ENCODE results near the gene ADGRV1.

Gene ADGRV1

DNA sequence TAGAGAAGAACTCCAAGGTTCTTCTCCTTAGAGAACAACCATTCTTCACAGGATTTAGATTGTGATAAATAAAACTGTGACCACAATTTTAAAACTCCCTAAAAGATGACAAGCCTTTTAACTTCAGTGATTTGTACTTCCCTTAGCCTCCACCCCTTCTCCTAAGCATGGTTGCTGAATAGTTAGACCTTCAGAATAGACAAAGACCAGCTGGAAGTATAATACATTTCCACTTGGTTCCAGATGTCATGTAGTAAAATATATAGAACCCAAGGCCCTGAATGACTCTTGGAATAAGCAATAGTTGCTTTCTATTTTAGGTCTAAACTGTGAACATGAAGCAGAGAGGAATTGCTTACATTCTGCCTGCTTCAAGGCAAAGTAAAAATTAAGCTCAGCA, 615.8 kb downstream of the ADGRV1 start:
- DNase-seq (ENCODE audit: low spot score) (no peak), ATAC-seq (ENCODE audit: low read depth) (no peak)
- no peaks in the 10 kb centered on the region for H3K27me3 ChIP-seq (ENCODE audit: insufficient read depth, poor library complexity, severe bottlenecking)
- H3K4me3 ChIP-seq (ENCODE audit: severe bottlenecking), result no peak overlapping the region
- TF ChIP-seq CTCF (IDR thresholded peaks at IDR 0.05; ENCODE audit: poor library complexity, severe bottlenecking), result no peak
- H3K9me3 ChIP-seq (ENCODE audit: severe bottlenecking), result no peaks in the 10 kb centered on the region
- peaks cover 6% of the 10 kb centered on the region for H3K4me1 ChIP-seq (ENCODE audit: insufficient read depth, poor library complexity, severe bottlenecking)
- no peak overlapping the region for H3K27ac ChIP-seq (ENCODE audit: poor library complexity, severe bottlenecking)
- no peaks in the 10 kb centered on the region for H3K36me3 ChIP-seq (ENCODE audit: low read depth)

- Histone ChIP-seq H3K27me3 (ENCODE audit: insufficient read depth, poor library complexity, severe bottlenecking) (no peaks in the 10 kb centered on the region), H3K4me1 (ENCODE audit: insufficient read depth, poor library complexity, severe bottlenecking) (peaks cover 3% of the 10 kb centered on the region), H3K36me3 (ENCODE audit: low read depth) (no peaks in the 10 kb centered on the region), H3K9me3 (ENCODE audit: severe bottlenecking) (no peaks in the 10 kb centered on the region), H3K27ac (ENCODE audit: poor library complexity, severe bottlenecking) (no peak overlapping the region), H3K4me3 (ENCODE audit: severe bottlenecking) (no peak overlapping the region)
- ATAC-seq (ENCODE audit: low read depth) (no peak), DNase-seq (ENCODE audit: low spot score) (no peak)
- no peak for TF ChIP-seq CTCF (IDR thresholded peaks at IDR 0.05; ENCODE audit: poor library complexity, severe bottlenecking)
Measured at GRCh38 chr5:91175708-91176107, 617.1 kb downstream of the ADGRV1 start.

DNA sequence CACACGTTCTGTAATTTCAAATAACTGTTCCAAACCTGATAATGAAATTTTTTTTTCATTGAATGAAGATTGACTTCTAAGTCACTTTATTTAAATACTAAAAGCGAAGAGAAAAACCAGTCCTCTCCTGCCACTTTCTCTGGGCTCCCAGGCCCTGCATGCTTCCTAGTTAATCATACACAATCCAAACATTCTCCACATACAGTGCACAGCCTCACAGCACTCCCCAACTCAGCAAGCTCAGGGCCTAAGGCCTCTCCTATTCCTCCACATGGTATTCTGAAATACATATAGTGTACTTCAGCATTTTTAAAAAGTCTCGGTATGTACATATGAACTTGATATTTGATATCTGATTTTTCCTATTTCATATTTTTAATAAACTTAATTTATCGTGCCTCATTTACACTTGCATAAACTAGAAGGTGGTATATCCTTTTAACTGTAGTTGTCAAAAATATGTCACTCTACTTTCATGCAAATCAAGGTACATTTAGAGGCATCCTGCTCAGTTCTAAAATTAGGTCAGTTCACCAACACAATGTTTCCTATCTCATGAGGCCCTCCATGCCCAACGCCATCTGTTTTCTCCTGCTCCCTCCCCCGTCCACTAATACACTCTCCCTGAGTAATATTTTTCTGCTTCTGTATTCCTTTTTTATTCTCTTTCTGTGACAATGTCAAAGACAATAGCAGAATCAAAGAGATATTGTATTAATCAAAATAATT, 617.9 kb downstream of the ADGRV1 start:
- Histone ChIP-seq H3K27ac (ENCODE audit: poor library complexity, severe bottlenecking) (no peak overlapping the region), H3K36me3 (ENCODE audit: low read depth) (no peaks in the 10 kb centered on the region), H3K9me3 (ENCODE audit: severe bottlenecking) (no peaks in the 10 kb centered on the region), H3K4me3 (ENCODE audit: severe bottlenecking) (no peak overlapping the region), H3K27me3 (ENCODE audit: insufficient read depth, poor library complexity, severe bottlenecking) (no peaks in the 10 kb centered on the region), H3K4me1 (ENCODE audit: insufficient read depth, poor library complexity, severe bottlenecking) (peaks cover 3% of the 10 kb centered on the region)
- no peak for DNase-seq (ENCODE audit: low spot score)
- TF ChIP-seq CTCF (IDR thresholded peaks at IDR 0.05; ENCODE audit: poor library complexity, severe bottlenecking), result no peak
- ATAC-seq (ENCODE audit: low read depth), result no peak

- no peak for TF ChIP-seq CTCF (IDR thresholded peaks at IDR 0.05; ENCODE audit: poor library complexity, severe bottlenecking)
- no peak overlapping the region for H3K27ac ChIP-seq (ENCODE audit: poor library complexity, severe bottlenecking)
Measured at GRCh38 chr5:91177085-91177484, 618.5 kb downstream of the ADGRV1 start.

DNA sequence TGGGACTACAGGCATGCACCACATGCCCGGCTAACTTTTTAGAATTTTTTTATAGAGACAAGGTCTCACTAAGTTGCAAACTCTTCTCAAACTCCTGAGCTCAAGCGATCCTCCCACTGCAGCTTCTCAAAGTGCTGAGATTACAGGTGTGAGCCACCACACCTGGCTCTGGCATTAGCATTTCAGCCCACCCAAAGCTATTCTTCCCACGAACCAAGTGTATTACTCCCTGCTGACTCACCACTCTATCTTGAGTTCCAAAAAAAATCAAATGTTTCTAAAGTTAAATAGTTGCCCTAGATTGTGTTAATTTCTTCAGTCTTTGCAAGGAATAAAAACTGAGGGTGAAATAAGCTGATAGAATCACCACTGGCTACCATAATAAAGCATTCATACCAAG, 619.0 kb downstream of the ADGRV1 start:
- H3K9me3 ChIP-seq (ENCODE audit: severe bottlenecking), result no peaks in the 10 kb centered on the region
- no peaks in the 10 kb centered on the region for H3K36me3 ChIP-seq (ENCODE audit: low read depth)
- H3K4me1 ChIP-seq (ENCODE audit: insufficient read depth, poor library complexity, severe bottlenecking), result peaks cover 3% of the 10 kb centered on the region
- TF ChIP-seq CTCF (IDR thresholded peaks at IDR 0.05; ENCODE audit: poor library complexity, severe bottlenecking), result no peak
- DNase-seq (ENCODE audit: low spot score) (no peak), ATAC-seq (ENCODE audit: low read depth) (peak; percentile 27; the same call in 1 of the 3 replicates)
- H3K27me3 ChIP-seq (ENCODE audit: insufficient read depth, poor library complexity, severe bottlenecking), result no peaks in the 10 kb centered on the region
- H3K27ac ChIP-seq (ENCODE audit: poor library complexity, severe bottlenecking), result no peak overlapping the region
- no peak overlapping the region for H3K4me3 ChIP-seq (ENCODE audit: severe bottlenecking)

More at GRCh38 chr5:91177085-91177484, 618.5 kb downstream of the ADGRV1 start:
- H3K27me3 ChIP-seq (ENCODE audit: insufficient read depth, poor library complexity, severe bottlenecking), result no peaks in the 10 kb centered on the region
- DNase-seq (ENCODE audit: low spot score) (no peak), ATAC-seq (ENCODE audit: low read depth) (no peak)
- H3K9me3 ChIP-seq (ENCODE audit: severe bottlenecking), result no peaks in the 10 kb centered on the region
- no peaks in the 10 kb centered on the region for H3K36me3 ChIP-seq (ENCODE audit: low read depth)
- H3K4me1 ChIP-seq (ENCODE audit: insufficient read depth, poor library complexity, severe bottlenecking), result peaks cover 3% of the 10 kb centered on the region
- no peak overlapping the region for H3K4me3 ChIP-seq (ENCODE audit: severe bottlenecking)
